PC-9 (cell line): ENCODE data around the gene GALNT14. TPM values are rescaled to one million over a fixed set of nuclear protein-coding genes. Genes with fewer than 3 reads are reported as not detected.

Source experiments
- BruUV-seq: library from RNA; stranded (reverse); fragments of 400-500 nt; replicated peaks from 2 replicates; lab custom pipeline; 2021; lab: Mats Ljungman, UMichigan
- CTCF ChIA-PET: fragments of 300-600 bp; sonication (Branson Sonifier 250); formaldehyde crosslinking; loops from one replicate; lab custom pipeline; 2022; ENCODE audit warnings: antibody characterized with exemption; lab: Charles Lee
- POLR2A ChIA-PET: fragments of 300-600 bp; sonication (Branson Sonifier 250); formaldehyde crosslinking; loops from one replicate; lab custom pipeline; 2022; ENCODE audit warnings: antibody characterized with exemption; ENCODE audit not compliant: unreplicated experiment; lab: Charles Lee
- DNase-seq, 2 experiments: peaks; one replicate each; pipeline versions ENCODE4 v3.0.0 to v3.0.0-alpha.2; 2015 to 2022; ENCODE audit warnings: mixed read lengths in 1 of 2
- H2AFZ ChIP-seq: fragments of 200-600 bp; sonication (generic); 2 replicates; pipeline ENCODE4 v1.8.1; 2017; ENCODE audit warnings: antibody characterized with exemption
- H3F3A ChIP-seq: fragments of 200-600 bp; sonication (generic); 2 replicates; pipeline ENCODE4 v1.8.1; 2017; ENCODE audit warnings: antibody characterized with exemption, mild to moderate bottlenecking, low read depth; ENCODE audit not compliant: insufficient read depth
- H3K27ac ChIP-seq: fragments of 200-600 bp; sonication (generic); 2 replicates; pipeline ENCODE4 v1.6.1; 2016; ENCODE audit warnings: mixed run types
- H3K27me3 ChIP-seq: fragments of 200-600 bp; sonication (generic); 2 replicates; pipeline ENCODE4 v1.6.1; 2016; ENCODE audit warnings: low read depth, mixed run types; ENCODE audit not compliant: insufficient read depth
- H3K36me3 ChIP-seq: fragments of 200-600 bp; sonication (generic); 2 replicates; pipeline ENCODE4 v1.6.1; 2016; ENCODE audit warnings: low read depth, mixed run types
- H3K4me1 ChIP-seq: fragments of 200-600 bp; sonication (generic); replicated peaks from 2 replicates; pipeline ENCODE4 v1.6.1; 2016; ENCODE audit warnings: mixed run types; ENCODE audit not compliant: insufficient read depth
- H3K4me2 ChIP-seq: fragments of 200-600 bp; sonication (generic); 2 replicates; pipeline ENCODE4 v1.6.1; 2017; ENCODE audit warnings: mixed run types
- H3K4me3 ChIP-seq: fragments of 200-600 bp; sonication (generic); 2 replicates; pipeline ENCODE4 v1.6.1; 2016; ENCODE audit warnings: mixed run types
- H3K79me2 ChIP-seq: fragments of 200-600 bp; sonication (generic); 2 replicates; pipeline ENCODE4 v1.6.1; 2017; ENCODE audit warnings: low read depth, mixed run types
- H3K9me2 ChIP-seq: fragments of 200-600 bp; sonication (generic); 2 replicates; pipeline ENCODE4 v1.8.1; 2017; ENCODE audit warnings: mild to moderate bottlenecking; ENCODE audit not compliant: insufficient read depth
- H3K9me3 ChIP-seq: fragments of 200-600 bp; sonication (generic); 2 replicates; pipeline ENCODE4 v1.8.1; 2016; ENCODE audit warnings: low read depth; ENCODE audit not compliant: insufficient read depth
- H4K20me1 ChIP-seq: fragments of 200-600 bp; sonication (generic); 2 replicates; pipeline ENCODE4 v1.8.1; 2017; ENCODE audit not compliant: insufficient read depth
- EZH2 ChIP-seq: fragments of 200-600 bp; sonication (generic); IDR thresholded peaks from 2 replicates; pipeline ENCODE4 v1.8.0; 2017; ENCODE audit warnings: antibody characterized with exemption, low read depth
- intact Hi-C: fragments of 100-400 bp; cut with micrococcal nuclease; formaldehyde crosslinking; loops from one replicate; pipeline ENCODE4 v1.10.0; 2022; ENCODE audit not compliant: unreplicated experiment
- total RNA-seq: library from RNA; stranded (reverse); gene quantifications from 2 replicates; pipeline ENCODE4 v1.2.3, GENCODE V29; 2021
- TF ChIP-seq, protein P1 (sequence below): fragments of 200-600 bp; sonication (generic); conservative IDR thresholded peaks from 2 replicates; pipeline ENCODE4 v1.6.1; 2017; ENCODE audit warnings: mixed run types, antibody characterized with exemption, mild to moderate bottlenecking, moderate library complexity

Gene GALNT14
- total RNA-seq, 1 experiment from 2014 or later, result 3.1 TPM

DNA sequence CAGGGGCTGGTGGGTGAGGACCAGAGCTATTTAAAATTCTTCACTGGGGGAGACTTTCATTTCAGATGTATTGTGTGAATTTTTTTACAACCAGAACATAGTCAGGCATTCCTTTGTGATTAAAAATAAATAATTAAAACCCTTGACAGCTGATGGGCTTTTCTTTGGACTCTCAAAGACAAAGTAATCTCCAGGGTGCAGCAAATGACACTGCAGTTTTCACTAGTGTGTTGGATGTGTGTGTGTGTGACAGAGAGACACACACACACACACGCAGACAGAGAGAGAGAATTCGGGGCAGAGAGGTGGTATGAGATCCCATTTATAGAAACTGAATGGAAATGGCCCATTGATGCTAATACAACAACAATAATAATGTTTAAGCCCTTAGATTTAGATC is 10.3 kb upstream of the GALNT14 start:
- H3K4me1 ChIP-seq, result no peaks in the 10 kb centered on the region
- no peak overlapping the region for H3K4me3 ChIP-seq
- H3K4me2 ChIP-seq, result no peak overlapping the region
- no peaks in the 10 kb centered on the region for H4K20me1 ChIP-seq
- no TSS peak for BruUV-seq
- H3K27ac ChIP-seq, result no peak overlapping the region
- peaks cover 20% of the 10 kb centered on the region; the same call in 1 of the 2 replicates for H3K27me3 ChIP-seq
- CTCF ChIA-PET, result interaction anchor here (0.6 kb wide), 1 partner anchor 350 kb away, joined by 6 read pairs; no protein-coding TSS in a partner anchor
- H3K79me2 ChIP-seq, result no peaks in the 10 kb centered on the region
- POLR2A ChIA-PET, result no interaction called here
- 0 out of 2 replicates have a peak, but pooled peaks cover 3% of the 10 kb centered on the region for H3K9me3 ChIP-seq
- intact Hi-C loops, result no loop called here
- no peaks in the 10 kb centered on the region for H3K36me3 ChIP-seq
- no peaks in the 10 kb centered on the region for H3F3A ChIP-seq
- no peak overlapping the region for H2AFZ ChIP-seq
- no peaks in the 10 kb centered on the region; the same call in 1 of the 2 replicates for H3K9me2 ChIP-seq
- TF ChIP-seq, protein P1, sequence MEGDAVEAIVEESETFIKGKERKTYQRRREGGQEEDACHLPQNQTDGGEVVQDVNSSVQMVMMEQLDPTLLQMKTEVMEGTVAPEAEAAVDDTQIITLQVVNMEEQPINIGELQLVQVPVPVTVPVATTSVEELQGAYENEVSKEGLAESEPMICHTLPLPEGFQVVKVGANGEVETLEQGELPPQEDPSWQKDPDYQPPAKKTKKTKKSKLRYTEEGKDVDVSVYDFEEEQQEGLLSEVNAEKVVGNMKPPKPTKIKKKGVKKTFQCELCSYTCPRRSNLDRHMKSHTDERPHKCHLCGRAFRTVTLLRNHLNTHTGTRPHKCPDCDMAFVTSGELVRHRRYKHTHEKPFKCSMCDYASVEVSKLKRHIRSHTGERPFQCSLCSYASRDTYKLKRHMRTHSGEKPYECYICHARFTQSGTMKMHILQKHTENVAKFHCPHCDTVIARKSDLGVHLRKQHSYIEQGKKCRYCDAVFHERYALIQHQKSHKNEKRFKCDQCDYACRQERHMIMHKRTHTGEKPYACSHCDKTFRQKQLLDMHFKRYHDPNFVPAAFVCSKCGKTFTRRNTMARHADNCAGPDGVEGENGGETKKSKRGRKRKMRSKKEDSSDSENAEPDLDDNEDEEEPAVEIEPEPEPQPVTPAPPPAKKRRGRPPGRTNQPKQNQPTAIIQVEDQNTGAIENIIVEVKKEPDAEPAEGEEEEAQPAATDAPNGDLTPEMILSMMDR, result no peak
- TF ChIP-seq EZH2, result no peak
- no peak for DNase-seq

DNA sequence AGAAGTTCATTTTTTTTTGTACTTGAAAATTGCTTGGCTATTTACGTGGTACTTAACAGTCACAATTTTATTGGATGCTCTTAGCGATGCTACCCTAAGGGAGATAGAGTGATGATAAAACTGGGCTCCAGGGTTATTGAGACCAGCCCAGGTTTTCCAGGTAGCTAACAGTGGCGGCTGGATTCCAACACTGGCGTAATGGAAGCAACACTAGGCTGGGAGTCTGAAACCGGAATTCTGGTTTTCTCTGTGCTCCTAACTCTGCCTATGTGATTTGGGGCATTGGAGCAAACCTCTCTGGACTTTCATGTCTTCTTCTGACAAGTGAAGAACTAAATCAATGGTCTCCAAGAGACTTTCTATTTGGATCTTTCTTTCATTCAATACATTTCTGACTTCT is 9.4 kb upstream of the GALNT14 start:
- ChIA-PET POLR2A (no interaction called here), CTCF (no interaction called here)
- H3K27me3 ChIP-seq, result peaks cover 20% of the 10 kb centered on the region; the same call in 1 of the 2 replicates
- no peak overlapping the region for H2AFZ ChIP-seq
- no peaks in the 10 kb centered on the region; the same call in 1 of the 2 replicates for H3K9me2 ChIP-seq
- TF ChIP-seq, protein P1, result no peak
- TF ChIP-seq EZH2, result no peak
- H3K4me2 ChIP-seq, result no peak overlapping the region
- no peaks in the 10 kb centered on the region for H3K4me1 ChIP-seq
- H3K4me3 ChIP-seq, result no peak overlapping the region
- no peaks in the 10 kb centered on the region for H3F3A ChIP-seq
- no peak overlapping the region for H3K27ac ChIP-seq
- H3K36me3 ChIP-seq, result no peaks in the 10 kb centered on the region
- intact Hi-C loops, result no loop called here
- H3K79me2 ChIP-seq, result no peaks in the 10 kb centered on the region
- H4K20me1 ChIP-seq, result no peaks in the 10 kb centered on the region
- DNase-seq, result no peak
- no TSS peak for BruUV-seq
- H3K9me3 ChIP-seq, result 0 out of 2 replicates have a peak, but pooled peaks cover 3% of the 10 kb centered on the region

DNA sequence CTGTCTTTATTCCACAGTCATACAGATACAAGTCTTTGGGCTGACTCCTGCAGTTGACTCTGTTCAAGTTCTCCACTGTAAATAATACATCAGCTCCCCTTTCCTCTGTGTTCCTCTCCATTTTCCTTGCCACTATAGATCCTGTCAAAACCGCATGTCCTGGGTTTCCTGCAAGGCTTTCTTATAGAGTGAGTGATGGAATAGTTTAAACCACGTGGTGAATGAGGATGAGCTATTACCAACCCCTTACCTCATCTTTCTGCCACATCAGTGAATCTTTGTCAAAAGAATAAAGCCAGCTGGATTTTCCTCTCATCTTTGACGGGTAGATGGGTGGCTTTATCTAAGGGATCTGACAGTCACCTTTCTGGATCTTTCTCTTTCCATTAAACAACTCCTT is 3.9 kb upstream of the GALNT14 start:
- CTCF ChIA-PET, result no interaction called here
- no TSS peak for BruUV-seq
- no peak overlapping the region for H3K27ac ChIP-seq
- peaks cover 6% of the 10 kb centered on the region; the same call in 1 of the 2 replicates for H3F3A ChIP-seq
- POLR2A ChIA-PET, result no interaction called here
- no peak for TF ChIP-seq EZH2
- TF ChIP-seq, protein P1, result no peak
- H4K20me1 ChIP-seq, result no peaks in the 10 kb centered on the region
- H3K4me3 ChIP-seq, result no peak overlapping the region
- no peaks in the 10 kb centered on the region for H3K9me2 ChIP-seq
- H2AFZ ChIP-seq, result no peak overlapping the region
- intact Hi-C loops, result no loop called here
- H3K4me1 ChIP-seq, result no peaks in the 10 kb centered on the region
- H3K36me3 ChIP-seq, result no peaks in the 10 kb centered on the region
- H3K9me3 ChIP-seq, result no peaks in the 10 kb centered on the region
- DNase-seq, result no peak
- H3K4me2 ChIP-seq, result no peak overlapping the region
- H3K79me2 ChIP-seq, result peaks cover 2% of the 10 kb centered on the region; the same call in 1 of the 2 replicates
- no peaks in the 10 kb centered on the region for H3K27me3 ChIP-seq
